GM21737 (cell line): ENCODE data around the gene GALK1.

Experiments
- ATAC-seq: cut with Tn5 transposase; IDR thresholded peaks from one replicate; pipeline ENCODE4 v1.9.1; 2021; ENCODE audit warnings: mild to moderate bottlenecking, moderate library complexity; ENCODE audit not compliant: unreplicated experiment

GALK1 gene

DNA sequence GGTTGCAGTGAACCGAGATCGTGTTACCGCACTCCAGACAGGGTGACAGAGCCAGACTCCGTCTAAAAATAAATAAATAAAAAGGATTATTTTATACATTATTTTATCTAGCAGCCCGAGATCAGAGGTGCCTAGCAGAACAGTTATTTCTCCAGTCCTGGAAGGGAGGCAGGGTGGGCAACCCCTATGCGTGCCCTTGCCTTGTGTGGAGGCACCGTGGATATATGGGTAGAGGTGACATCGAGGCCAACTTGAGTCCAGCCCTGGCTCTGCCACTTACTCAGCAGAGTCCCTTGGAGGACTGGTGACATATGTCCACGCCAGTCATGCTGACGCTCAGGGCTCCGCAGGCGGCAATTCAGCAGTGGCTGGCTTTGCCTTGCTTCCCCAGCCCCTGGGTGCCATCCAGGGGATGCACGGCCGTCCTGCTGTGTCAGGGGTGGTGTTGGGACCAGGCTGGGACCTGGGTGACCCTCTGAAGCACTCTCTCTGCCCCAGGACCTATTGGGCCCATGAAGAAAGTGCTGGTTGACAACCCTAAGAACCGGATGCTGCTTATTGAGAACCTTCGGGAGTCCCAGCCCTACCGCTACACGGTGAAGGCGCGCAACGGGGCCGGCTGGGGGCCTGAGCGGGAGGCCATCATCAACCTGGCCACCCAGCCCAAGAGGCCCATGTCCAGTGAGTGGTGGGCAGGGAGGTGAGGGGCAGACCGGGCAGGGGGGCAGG is 13.2 kb downstream of the GALK1 start:
- ATAC-seq: no peak

DNA sequence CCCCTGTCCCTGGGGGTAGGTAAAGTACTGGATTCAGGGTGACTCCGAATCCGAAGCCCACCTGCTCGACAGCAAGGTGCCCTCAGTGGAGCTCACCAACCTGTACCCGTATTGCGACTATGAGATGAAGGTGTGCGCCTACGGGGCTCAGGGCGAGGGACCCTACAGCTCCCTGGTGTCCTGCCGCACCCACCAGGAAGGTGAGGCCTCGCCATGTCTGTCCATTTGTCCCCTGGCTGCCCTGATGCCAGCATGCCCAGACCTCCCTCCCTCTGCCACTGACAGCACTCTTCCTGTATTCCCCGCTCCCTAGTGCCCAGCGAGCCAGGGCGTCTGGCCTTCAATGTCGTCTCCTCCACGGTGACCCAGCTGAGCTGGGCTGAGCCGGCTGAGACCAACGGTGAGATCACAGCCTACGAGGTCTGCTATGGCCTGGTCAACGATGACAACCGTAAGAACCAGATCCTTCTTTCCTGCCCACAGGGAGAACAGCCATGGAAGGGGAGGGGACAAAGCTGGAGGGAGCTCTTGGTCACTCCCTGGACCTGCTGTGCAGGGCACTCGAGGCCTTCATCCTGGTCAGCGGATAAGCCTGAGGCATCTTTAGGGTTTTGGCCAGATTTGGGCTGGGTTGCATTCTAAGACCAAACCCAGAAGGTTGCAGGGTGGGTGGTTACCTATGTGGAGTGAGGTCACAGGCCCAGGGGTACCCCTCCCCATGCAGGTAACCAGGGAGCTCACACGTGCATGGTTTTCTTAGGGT is 14.2 kb downstream of the GALK1 start:
- no peak for ATAC-seq

DNA sequence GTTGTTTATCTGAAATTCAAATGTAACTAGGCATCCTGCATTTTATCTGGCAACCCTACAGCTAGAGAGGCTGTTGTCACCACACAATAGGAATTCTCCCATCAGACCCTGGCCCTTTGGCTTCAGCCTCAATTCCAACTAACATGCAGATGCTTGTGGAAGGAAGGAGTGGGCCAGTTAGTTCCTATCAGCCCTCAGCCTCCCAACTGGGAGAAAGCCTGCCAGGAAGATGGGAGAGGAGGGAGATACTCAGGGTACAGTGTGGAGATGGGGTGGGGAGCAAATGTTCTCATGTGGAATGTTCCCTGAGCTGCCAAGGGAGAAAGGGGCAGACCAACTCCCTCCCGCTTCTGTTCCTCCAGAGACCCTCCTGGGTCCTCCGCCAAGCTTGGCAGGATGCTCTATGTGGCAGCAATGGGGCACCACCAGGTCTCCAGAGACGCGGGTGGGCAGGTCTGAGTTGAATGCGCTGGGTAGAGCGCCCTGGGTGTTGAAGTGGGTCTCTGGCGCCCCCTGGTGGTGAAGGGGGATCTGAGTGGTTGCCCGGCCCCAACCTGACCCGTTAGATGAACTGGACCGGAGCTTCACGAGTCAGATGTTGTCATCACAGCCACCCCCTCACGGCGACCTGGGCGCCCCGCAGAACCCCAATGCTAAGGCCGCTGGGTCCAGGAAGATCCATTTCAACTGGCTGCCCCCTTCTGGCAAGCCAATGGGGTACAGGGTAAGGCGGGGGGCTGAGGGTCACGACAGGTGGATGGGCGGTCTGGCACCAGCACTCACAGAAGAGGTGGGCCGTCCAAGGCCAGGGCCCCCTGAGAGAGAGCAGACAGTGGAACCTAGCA is 15.2 kb downstream of the GALK1 start:
- ATAC-seq: no peak

DNA sequence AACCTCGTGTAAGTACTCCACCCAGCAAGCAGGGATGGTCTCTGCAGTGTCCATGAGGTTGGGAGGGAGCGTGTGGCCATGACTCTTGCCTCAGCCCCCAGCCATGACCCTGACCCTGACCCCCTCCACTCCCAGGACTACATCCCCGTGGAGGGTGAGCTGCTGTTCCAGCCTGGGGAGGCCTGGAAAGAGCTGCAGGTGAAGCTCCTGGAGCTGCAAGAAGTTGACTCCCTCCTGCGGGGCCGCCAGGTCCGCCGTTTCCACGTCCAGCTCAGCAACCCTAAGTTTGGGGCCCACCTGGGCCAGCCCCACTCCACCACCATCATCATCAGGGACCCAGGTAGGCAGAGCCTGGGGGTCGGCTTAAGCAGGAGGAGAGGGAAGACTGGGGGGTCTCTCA is 16.3 kb downstream of the GALK1 start:
- no peak for ATAC-seq

DNA sequence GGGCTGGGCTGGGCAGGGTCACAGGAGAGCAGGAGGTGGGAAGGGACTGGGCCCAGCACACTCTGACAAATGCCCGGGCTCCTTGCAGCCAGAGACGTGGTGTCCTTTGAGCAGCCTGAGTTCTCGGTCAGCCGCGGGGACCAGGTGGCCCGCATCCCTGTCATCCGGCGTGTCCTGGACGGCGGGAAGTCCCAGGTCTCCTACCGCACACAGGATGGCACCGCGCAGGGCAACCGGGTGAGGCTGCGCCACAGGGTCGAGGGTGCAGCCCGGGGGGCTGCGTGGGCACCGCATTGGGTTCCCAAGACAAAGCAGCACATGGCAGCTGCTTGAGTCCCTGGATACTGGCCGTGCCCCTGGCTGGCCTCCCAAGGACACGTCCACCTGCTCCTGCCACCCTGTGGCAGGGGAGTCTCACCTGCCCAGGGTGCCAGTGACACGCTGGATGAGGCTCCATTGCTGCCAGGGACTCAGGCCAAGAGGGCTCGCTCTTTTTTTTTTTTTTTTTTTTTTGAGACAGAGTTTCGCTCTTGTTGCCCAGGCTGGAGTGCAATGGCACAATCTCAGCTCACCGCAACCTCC is 21.3 kb downstream of the GALK1 start:
- no peak for ATAC-seq

DNA sequence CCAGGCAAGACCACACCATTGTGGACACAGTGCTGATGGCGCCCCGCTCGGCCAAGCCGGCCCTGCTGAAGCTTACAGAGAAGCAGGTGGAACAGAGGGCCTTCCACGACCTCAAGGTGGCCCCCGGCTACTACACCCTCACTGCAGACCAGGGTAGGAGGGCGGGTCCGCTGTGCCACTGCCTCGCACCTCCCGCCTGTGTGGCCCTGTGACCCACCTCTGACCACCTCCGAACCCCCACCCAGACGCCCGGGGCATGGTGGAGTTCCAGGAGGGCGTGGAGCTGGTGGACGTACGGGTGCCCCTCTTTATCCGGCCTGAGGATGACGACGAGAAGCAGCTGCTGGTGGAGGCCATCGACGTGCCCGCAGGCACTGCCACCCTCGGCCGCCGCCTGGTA is 22.7 kb downstream of the GALK1 start:
- no peak for ATAC-seq

DNA sequence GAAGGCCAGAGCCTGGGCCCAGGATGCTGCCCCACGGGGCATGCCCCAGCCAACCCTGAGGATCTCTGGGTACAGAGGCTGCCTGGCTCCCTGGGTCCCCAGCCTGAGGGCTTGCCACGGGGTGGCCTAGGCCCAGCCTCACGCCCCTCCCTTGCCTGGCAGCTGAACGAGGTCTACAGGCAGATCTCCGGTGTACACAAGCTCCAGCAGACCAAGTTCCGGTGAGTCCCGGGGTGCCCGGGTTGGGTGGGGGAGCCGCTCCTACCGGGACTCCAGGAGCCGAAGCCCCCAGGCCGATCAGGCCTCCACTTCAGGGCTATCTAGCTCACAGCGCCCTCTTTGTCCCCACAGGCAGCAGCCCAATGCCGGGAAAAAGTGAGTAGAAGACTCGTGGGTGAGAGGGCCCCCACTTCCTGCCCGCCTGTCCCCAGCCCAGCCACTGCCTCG is 24.3 kb downstream of the GALK1 start:
- ATAC-seq: no peak

DNA sequence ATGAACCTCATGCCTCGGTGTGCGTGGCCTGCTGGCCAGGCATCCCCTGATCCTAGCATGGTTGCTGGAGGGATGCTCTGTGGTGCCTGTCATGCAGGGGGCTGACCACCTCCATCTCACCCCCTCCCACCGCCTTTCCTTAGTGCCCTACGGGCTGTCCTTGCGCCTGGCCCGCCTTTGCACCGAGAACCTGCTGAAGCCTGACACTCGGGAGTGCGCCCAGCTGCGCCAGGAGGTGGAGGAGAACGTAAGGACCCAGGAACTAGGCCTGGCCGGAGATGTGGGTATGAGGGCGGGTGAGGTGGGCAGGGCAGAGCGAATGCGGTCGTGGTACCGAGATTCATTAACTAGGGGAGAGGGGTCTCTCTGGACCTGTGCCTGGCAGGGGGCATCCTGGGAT is 24.8 kb downstream of the GALK1 start:
- no peak for ATAC-seq

DNA sequence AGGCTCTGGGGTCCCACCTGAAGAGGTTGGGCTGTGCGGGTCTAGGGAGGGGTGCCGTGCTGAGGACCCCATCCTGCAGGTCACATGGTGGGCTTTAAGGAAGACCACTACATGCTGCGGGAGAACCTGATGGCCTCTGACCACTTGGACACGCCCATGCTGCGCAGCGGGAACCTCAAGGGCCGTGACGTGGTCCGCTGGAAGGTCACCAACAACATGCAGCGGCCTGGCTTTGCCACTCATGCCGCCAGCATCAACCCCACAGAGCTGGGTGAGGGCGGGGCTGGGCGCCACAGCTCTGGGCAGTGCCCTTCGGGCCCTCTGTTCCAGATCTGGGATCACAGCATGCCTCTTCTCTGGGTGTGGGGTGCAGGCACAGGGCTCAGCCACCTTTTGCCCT is 25.2 kb downstream of the GALK1 start:
- ATAC-seq: no peak

DNA sequence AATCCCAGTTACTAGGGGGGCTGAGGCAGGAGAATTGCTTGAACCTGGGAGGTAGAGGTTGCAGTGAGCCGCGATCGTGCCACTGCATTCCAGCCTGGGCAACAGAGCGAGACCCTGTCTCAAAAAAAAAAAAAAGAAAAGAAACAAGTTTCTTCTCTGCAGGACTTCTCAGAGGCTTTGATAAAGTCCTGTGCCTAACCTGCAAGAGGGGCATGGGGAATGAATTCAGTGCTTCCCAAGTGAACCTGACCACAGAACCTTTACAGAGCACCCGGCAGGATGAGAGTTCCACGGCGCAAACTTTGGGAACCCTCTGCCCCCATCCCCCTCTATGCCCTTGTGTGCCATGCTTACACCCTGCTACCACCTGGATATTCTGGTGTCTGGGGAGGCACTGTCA is 25.8 kb downstream of the GALK1 start:
- ATAC-seq: no peak

DNA sequence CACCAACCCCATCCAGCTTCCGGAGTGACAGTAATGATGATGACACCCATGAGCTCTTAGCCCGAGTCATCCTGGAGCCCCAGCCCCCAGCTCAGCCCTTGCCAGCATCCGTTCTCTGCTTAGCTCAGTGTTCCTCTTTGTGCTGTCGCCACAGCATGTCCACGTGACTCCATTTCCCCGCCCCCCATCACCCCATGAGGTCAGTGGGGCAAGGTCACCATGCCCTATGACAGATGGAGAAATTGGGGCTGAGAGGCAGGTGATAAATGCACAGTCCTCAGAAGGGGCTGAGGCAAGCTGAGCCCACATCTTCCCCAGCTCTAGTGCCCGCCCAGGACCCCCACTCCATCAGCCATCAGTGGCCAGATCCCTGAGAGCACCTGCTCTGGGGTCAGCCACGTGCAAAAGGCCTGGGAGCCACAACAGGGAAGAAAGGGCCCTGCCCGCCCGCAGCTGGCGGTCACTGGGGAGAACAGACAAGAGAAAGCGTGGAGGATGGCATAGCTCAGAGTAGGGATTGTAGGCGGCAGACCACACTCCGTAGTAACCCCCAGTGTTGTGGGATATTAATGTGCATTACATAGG is 26.7 kb downstream of the GALK1 start:
- no peak for ATAC-seq

DNA sequence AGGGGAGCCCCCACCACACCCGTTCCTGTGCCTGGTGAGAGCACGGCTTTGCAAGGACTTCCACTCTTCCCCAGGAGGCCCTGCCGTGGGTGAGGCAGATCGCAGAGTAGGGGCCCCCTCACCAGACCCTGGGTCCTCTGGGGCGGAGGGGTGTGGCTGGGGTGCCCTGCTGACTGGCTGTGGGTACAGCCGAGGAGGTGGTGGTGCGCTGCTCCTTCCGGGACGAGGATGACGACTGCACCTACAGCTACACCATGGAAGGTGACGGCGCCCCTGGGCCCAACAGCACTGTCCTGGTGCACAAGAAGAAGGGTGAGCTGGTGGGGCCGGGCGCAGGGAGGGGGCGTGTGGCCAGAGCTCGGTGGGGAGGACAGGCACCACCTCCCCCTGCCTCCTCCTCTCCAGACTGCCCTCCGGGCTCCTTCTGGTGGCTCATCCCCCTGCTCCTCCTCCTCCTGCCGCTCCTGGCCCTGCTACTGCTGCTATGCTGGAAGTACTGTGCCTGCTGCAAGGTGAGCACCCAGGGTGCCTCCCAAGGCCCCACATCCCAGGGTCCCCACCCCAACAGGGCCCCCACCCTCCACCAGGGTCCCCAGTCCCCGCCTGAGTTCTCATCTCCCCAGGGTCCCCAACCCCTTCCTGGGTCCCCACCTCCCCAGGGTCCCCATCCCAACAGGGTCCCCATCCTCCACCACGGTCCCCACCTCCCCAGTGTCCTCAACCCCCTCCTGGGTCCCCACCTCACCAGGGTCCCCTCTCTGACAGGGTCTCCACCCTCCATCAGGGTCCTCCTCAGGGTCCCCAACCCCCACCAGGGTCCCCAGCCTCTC is 27.6 kb downstream of the GALK1 start:
- no peak for ATAC-seq

DNA sequence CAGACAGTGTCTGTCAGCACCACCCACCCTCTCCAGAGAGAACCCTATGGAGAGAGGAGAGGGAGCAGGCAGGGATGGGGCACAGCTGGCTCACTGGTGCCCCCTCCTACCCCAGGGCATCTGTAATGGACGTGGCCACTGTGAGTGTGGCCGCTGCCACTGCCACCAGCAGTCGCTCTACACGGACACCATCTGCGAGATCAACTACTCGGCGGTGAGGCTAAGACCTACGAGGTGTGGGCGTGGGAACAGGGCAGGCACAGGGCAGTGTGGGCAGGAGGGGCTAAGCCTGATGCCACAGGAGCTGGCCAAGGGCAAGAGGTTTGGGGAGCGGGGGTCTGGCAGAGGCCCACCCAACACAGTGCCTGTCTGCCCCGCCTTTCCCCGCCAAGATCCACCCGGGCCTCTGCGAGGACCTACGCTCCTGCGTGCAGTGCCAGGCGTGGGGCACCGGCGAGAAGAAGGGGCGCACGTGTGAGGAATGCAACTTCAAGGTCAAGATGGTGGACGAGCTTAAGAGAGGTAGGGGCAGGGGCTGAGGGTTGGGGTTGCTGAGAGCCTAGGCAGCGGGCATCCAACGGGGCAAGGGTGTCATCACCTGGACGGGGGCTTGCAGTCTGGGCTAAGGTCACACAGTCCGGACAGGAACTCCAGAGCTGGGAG is 28.7 kb downstream of the GALK1 start:
- no peak for ATAC-seq

DNA sequence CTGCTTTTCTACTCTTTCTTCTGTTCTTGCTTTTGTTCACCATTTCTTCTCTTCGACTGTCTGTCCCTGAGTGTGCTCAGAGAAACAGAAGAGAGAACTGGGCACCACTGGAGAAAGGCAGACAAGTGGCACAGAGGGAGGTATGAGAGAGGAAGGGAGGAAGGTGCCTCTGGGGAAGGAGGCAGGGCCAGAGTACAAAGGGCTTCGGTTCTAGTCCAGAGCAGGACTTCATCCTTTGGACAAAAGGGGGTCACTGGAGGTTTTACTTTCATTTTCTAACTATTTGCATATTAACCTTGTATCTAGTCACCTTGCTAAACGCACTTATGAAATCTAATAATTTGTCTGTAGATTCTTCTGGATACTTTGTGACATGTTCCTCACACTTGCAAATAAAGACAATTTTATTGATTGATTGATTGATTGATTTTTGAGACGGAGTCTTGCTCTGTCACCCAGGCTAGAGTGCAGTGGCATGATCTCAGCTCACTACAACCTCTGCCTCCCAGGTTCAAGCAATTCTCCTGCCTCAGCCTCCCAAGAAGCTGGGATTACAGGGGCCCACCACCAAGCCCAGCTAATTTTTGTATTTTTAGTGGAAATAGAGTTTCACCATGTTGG is 30.2 kb downstream of the GALK1 start:
- ATAC-seq: no peak

DNA sequence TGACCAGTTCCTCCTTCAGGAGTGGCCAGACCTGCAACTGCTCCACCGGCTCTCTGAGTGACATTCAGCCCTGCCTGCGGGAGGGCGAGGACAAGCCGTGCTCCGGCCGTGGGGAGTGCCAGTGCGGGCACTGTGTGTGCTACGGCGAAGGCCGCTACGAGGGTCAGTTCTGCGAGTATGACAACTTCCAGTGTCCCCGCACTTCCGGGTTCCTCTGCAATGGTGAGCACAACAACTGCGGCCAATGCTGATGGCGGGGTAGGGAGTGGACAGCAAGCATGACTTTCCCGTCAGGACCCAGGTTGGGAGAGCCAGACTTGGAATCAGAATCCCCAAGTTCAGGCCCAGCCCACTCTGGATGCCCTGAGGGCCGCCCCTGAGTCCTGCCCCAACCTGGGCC is 31.5 kb downstream of the GALK1 start:
- no peak for ATAC-seq

DNA sequence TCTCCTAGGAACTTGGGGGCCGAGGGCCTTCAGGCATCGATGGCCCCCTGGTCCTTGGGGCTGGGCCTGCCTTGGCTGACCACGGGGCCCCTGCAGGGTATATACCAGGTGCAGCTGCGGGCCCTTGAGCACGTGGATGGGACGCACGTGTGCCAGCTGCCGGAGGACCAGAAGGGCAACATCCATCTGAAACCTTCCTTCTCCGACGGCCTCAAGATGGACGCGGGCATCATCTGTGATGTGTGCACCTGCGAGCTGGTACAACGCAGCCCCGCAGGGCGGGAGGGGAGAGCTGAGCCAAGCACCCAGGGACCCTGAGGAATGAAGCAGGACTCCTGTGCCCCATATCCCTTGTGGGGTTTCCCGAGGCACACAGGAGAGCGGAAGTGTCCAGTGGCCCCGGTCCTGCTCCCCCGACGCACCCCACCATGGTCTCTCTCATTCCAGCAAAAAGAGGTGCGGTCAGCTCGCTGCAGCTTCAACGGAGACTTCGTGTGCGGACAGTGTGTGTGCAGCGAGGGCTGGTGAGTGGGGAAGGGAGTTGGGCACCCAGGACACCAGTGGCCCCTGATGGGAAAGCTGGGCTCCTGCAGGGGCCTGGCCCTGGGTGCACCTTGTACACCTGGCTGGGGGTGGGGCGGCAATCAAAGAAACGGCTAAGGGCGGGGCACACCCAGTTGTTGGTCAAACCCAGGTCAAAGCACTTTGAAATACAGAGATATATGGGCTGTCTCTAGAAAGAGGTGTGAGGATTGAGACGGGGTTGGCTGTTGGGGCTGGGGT is 33.1 kb downstream of the GALK1 start:
- ATAC-seq: no peak

DNA sequence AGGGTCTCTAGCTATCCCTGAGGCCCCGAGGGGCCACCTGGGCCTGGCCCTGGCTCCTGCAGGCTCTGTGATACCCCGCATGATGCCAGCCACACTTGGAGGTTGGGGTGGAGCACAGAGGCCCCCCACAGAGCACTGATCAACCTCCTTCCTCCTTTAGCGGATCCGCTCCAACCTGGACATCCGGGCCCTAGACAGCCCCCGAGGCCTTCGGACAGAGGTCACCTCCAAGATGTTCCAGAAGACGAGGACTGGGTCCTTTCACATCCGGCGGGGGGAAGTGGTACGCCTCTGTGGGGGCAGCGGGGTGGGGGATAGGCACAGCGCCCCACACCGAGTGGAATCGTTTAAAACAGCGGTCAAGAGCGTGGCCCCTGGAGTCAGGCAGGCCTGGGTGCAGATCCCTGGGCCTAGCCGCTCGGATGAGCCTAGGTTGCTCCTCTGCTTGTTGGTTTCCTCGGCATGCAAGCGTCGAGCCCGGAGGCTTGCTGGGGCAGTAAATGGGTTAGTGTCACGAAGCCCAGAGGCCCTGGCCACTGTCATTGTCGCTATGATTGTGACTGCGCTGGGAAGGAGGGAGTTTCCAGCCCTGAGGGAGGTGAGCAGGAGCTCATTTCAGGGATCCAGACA is 33.8 kb downstream of the GALK1 start:
- ATAC-seq: no peak

DNA sequence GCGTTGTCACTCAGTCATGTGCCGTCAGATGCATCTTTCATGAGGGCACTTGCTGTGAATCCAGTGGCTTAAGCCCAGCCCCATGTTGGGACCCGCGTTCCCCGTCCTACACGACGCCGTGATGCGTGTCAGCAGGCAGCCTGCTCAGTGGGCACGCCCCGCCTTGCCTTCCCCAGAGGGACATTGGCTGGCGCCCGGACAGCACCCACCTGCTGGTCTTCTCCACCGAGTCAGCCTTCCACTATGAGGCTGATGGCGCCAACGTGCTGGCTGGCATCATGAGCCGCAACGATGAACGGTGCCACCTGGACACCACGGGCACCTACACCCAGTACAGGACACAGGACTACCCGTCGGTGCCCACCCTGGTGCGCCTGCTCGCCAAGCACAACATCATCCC is 34.9 kb downstream of the GALK1 start:
- no peak for ATAC-seq
